Hepatocyte (in vitro differentiated cells): ENCODE measurements around the gene UCMA.

ENCODE experiments used
- CTCF ChIP-seq: fragments of 200-600 bp; sonication (generic); IDR thresholded peaks from 2 replicates; pipeline ENCODE4 v1.5.1; 2016; ENCODE audit warnings: antibody characterized with exemption, mild to moderate bottlenecking; ENCODE audit not compliant: poor library complexity
- EZH2 ChIP-seq: fragments of 200-600 bp; sonication (generic); IDR thresholded peaks from 2 replicates; pipeline ENCODE4 v1.6.1; 2016; ENCODE audit warnings: antibody characterized with exemption, mild to moderate bottlenecking, borderline replicate concordance
- EZH2phosphoT487 ChIP-seq: fragments of 200-600 bp; sonication (generic); IDR thresholded peaks from one replicate; pipeline ENCODE4 v1.6.1; 2018; ENCODE audit warnings: antibody characterized with exemption, mild to moderate bottlenecking, low read depth, moderate library complexity; ENCODE audit not compliant: unreplicated experiment, severe bottlenecking

DNA sequence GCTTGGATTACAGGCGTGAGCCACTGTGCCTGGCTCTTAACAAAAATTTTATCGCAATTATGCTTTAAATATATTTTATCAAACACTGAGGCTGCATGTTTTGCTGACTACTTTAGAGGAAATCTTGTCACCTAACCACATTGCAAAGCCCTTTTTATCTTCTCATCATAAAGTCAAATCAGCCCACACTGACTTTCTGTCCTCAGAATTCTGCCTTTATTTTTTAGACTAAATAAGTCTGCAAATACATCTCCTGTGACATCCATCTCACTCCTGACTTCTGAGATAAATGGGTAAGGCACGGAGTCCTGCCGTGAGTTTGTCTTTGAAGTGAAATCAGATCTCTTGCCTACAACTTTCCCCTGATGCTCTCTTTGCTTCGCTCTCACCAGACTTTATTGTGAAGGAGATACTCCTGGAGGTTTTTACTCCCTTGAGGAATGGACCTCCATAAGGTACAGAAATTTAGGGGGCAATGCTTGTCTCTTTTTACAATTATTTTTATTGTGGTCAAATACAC is 23.5 kb upstream of the UCMA start:
- TF ChIP-seq EZH2phosphoT487, result no peak
- no peak for TF ChIP-seq CTCF
- TF ChIP-seq EZH2, result no peak
